ENCODE data around the gene DPF3.
"Not testable (repeated sequence)": the region's sequence is repeated elsewhere in the genome, so short reads cannot be mapped to it uniquely, and the experiment has no call there.

The DPF3 gene

DNA sequence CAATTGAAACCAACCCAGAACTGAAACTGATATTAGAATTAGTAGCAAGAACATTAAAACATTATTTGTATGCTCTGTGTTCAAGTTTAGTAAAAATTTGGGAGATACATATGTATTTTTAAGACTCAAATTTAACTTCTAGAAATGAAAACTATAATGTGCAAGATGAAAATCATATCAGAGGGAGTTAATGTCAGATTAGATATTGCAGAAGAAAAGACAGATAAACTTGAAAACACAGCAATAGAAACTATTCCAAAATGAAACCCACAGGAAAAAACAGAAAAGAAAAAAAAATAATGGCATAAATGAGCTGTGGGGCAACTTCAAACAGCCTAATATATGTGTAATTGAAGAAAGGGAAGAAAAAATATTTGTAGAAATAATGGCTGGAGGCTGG is 134.9 kb downstream of the DPF3 start:
- no peak for DNase-seq

DNA sequence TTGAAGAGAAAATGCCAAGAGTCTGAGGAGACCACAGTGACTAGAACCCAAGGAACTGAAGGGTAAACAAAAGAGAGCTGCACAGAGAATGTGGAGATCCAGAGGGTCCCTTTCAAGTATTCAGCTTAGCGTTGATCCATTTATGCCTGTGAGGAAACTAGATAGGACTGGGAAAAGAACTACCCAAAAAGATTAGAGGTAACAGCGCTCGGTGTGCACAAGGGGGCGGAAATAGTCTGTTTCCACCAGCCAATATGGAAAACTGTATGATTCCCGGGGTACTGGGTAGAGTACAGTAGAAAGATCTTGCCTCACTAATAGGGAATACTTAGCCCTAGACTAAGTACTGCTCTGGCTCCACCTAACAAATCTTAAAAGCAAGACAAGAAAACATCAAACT is 135.5 kb downstream of the DPF3 start:
- DNase-seq, result no peak

DNA sequence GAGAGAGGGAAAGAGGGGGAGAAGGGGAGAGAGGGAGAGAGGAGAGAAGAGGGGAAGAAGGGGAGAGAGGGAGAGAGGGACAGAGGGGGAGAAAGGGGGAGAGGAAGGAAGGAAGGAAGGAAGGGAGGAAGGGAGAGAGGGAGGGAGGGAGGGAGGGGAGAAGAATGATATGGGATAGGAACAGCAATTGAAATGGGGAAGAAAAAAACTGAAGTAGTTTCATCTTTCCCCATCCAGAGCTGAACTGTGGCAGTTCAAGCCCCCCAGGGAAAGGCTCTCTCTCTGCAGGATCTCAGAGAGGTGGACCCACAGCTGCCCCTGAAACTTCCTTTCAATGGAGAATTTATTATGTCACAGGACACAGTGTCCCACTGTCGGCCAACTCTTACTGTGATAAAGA is 136.9 kb downstream of the DPF3 start:
- no peak for DNase-seq

DNA sequence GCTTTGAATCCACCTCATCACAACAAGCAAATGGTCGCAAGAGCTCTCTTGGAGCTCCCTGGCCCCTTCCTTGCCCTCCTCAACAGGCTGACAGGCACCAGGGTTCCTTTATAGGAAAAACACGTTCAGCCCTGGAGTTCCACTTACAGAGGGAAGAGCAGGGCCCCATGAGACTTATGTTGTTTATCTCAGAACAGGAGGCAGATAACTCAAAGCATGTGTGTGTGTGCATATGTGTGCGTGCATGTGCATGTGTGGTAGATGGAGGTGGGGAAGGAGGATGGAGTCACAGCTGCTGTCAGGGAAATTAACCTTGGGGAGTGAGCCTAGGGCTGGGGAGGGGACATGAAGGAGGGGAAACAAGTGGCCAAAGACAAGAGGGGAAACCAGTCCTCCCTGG is 138.1 kb downstream of the DPF3 start:
- DNase-seq, result no peak

DNA sequence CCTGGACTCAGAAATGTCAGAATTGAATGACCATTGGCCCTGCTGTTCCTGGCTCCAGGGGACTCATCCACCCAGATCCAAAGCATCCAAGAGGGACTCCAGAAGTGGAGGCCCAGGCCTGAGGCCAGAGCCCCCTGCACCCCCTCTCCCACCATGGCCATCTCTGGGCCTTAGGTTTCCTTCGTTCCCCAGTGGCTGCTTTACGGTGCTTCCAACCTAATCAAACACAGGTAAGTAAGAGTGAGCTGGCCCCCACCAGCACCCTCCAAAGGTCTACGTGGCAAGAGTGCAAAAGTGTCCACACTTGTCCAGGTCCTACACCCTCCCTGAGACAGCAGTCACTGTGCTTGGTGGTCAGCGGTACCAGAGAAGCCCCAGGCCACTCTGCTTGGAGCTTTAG is 139.0 kb downstream of the DPF3 start:
- no peak for DNase-seq

DNA sequence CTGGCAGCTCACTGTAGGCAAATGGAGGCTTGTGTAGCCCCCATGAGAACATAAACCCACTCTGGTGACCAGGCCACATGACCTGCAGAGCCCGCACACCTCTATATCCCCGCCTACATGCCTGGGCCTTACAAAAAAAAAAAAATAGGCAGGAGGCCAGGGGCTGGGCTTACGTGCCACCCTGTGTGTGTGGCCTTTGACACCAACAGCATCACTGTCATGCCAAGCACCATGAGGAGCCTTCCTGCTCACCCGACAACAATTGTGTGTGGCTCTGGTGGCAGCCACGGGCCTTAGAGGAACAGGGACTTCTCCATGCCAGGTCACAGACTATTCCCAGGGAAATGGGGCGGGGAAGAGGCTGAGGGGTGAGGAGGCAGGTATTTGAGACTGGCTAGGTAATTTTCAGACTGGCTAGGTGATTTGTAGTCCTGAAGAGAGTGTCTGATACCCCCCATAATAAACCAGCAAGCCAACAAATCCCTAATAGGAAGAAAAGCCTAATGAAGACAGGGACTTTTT is 140.0 kb downstream of the DPF3 start:
- no peak for DNase-seq

DNA sequence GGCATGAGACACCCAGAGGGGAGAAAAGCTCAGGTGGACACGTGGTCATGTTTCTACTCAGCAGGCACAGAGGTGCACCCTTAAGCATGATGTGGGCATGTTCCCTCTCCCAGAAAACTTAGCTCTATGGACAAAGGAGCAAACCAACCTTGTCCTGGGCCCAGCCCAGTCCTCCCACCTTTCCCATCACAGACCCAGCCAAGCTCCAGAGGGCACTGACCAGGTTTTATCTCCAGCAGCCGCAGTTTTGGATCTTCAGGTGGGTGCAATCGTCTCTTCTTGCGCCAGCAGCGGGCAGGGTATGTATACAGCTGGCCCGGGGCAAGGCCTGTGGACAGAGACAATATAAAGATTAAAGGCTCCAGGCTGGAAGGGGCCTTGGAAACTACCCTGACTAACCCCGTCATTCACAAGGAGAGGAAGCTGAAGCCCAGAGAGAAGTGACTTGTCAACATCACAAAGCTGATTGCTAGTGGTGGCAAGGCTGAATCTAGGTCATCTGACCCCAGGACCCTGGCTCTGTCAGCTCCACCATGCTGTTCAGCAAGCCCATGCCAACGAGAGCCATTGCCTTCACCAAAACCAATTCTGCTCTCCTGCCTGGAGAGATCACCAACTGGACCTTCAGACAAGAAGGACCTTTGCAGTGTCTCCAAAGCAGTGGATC is 140.7 kb downstream of the DPF3 start:
- DNase-seq, result no peak

- DNase-seq, result peak; percentile 18
Observed at GRCh38 chr14:72752034-72752412, 141.9 kb downstream of the DPF3 start.

- DNase-seq, result no peak
Observed at GRCh38 chr14:72751276-72752033, 142.4 kb downstream of the DPF3 start.

- DNase-seq, result not testable (repeated sequence)
Observed at GRCh38 chr14:72748921-72749320, 145.0 kb downstream of the DPF3 start.

- DNase-seq, result no peak
Observed at GRCh38 chr14:72747652-72748051, 146.2 kb downstream of the DPF3 start.

DNA sequence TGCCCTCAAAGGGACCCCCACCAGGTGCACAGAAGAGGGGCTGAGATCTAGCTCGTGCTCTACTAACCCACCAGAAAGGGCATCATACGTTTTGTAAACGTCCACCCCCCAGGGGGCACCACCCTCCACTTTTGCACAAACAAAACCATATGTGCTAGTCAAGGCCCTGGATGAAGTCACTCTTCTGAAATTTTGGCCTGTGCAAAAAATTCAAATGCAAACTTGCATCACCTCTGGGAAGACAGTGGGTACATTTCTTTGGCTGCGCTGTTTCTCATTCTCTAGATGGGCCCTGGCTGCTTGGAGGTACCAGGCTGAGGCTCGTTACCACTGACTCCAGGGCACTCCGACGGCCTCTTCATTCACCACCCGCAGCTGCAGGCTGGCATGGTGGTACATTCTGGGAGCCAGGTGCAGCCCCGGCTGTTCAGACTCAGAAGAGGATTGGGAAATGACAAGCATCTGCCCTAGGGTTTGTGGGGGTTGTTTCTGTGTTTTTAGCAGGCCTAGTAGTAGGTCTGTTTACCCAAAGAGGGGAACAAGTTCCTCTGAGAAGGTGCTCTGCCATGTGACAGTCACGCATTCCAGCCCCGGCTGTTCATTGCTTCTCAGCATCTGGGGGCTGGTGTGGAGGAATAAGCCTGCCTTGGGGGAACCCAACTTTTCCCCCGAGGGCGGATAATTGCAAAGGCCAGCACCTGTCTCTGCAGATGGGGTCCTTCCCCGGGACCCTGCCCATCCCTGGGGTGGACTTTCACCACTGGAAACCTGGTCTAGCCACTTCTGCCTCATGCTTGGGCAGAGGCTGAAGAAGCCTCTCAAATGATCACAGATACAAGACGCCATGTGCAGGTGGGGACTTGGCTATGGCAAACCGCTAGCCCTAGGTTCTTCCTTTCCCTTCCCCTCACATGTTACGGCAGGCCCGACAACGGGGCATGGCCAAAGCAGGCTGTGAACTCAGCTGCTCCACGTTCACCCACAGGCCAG is 147.6 kb downstream of the DPF3 start:
- DNase-seq, result no peak

- DNase-seq, result no peak
Observed at GRCh38 chr14:72745546-72745945, 148.4 kb downstream of the DPF3 start.

DNA sequence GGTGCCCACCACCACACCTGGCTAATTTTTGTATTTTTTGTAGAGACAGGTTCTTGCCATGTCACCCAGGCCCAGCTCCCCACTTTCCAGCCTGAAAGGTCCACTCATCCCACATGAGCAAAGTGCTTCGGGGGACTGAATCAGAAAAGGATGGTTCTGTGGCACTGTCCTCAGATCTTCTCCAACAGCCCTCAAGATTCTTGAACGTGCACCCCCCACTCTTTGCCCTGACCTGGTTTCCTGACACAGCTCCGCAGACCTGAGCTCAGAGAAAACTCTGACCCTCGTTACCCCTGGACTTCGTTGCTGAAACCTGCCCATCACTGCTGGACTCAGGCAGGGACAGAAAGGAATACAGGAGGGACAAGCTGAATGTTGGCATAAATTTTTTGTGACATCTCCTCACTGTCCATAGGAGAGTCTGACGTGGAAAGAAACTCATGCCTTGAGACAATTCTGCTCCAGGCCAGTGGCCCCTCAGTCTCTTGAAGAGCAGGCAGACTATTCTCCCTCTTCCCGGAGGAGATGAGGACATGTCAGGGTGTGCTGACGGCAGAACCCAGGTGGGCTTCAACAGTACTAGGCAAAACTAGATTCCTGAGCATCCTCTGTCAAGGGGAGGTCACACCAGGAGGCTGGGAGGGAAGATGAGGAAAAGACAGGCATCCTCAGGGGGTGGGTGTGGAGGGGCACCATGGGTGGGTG is 149.3 kb downstream of the DPF3 start:
- DNase-seq, result no peak

- DNase-seq, result no peak
Observed at GRCh38 chr14:72743626-72744025, 150.3 kb downstream of the DPF3 start.

GRCh38 chr14:72742838-72743195 is 151.1 kb downstream of the DPF3 start:
- DNase-seq, result no peak

GRCh38 chr14:72742118-72742837 is 151.6 kb downstream of the DPF3 start:
- no peak for DNase-seq

- no peak for DNase-seq
Observed at GRCh38 chr14:72741826-72742117, 152.1 kb downstream of the DPF3 start.

DNA sequence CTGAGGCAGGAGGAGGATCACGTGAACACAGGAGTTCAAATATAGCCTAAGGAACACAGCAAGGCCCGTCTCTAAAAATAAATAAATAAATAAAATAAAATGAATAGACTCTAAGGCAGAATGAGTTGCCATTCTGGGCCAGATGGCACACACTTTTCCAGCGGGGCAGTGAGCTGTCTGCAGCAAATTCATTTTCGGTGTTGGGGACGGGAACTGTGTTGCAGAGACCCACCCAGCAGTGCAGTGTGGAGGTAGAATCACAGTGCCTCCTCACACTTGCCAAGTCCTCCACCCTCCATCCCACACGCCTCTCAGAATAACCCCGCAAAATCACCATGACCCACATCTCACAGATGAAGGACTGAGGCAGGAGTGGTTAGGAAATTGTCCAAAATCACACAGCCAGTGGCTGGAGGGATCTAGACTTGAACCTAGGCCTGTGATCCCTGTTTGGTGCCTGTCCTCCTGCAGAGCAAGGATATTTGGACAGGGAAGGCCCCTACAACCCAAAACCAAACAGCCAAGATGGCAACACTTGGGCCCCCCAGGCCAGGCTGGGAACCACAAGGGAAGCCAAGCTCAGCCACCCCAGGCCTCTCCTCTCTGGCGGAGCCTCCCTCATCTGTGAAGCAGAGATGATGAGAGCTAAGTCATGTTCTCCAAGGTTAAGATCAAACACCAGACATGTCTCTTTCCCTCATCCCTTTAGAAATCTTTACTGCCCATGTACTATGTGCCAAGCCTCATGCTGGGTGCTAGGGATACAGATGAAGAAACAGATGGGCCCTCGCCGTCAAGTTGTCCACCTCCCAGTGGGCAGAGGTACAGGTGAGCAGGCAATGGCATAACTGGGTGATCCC is 152.7 kb downstream of the DPF3 start:
- no peak for DNase-seq

GRCh38 chr14:72740504-72740961 is 153.4 kb downstream of the DPF3 start:
- no peak for DNase-seq

Measured in CD4-positive, alpha-beta T cell treated with Interferon gamma for 1 hour (primary cell).